Stomach (tissue), 4 donors: ENCODE measurements around the gene SNPH.

Source experiments
- EP300 ChIP-seq: sonication (generic); formaldehyde crosslinking; IDR thresholded peaks from one replicate; pipeline ENCODE4 v1.6.1; 2017; ENCODE audit warnings: antibody characterized with exemption
- POLR2A ChIP-seq, 4 donors: fragments of 450-650 bp; IDR thresholded peaks; one replicate each; pipeline ENCODE4 v1.6.1; 2016; ENCODE audit warnings: antibody characterized with exemption in 4 of 4, control low read depth in 2 of 4, mild to moderate bottlenecking in 1 of 4, moderate library complexity in 1 of 4
- TF ChIP-seq, protein P1 (sequence below), 7 experiments: fragments of 450-650 bp in 4 of 7; fragments of 200-600 bp in 3 of 7; sonication (generic) in 3 of 7; IDR thresholded peaks; one replicate each; pipeline ENCODE4 v1.5.1; 2016 to 2019; ENCODE audit warnings: antibody characterized with exemption in 7 of 7, control low read depth in 2 of 7, mild to moderate bottlenecking in 1 of 7

GRCh38 chr20:1309439-1309847, 43.3 kb downstream of the SNPH start:
- TF ChIP-seq, protein P1, sequence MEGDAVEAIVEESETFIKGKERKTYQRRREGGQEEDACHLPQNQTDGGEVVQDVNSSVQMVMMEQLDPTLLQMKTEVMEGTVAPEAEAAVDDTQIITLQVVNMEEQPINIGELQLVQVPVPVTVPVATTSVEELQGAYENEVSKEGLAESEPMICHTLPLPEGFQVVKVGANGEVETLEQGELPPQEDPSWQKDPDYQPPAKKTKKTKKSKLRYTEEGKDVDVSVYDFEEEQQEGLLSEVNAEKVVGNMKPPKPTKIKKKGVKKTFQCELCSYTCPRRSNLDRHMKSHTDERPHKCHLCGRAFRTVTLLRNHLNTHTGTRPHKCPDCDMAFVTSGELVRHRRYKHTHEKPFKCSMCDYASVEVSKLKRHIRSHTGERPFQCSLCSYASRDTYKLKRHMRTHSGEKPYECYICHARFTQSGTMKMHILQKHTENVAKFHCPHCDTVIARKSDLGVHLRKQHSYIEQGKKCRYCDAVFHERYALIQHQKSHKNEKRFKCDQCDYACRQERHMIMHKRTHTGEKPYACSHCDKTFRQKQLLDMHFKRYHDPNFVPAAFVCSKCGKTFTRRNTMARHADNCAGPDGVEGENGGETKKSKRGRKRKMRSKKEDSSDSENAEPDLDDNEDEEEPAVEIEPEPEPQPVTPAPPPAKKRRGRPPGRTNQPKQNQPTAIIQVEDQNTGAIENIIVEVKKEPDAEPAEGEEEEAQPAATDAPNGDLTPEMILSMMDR (IDR thresholded peaks at IDR 0.05): no peak
- no peak for TF ChIP-seq EP300
- TF ChIP-seq POLR2A (IDR thresholded peaks at IDR 0.05): no peak
